Ishikawa (cell line): Measurements from ENCODE around the gene TBC1D24.

ENCODE experiments used
- CEBPB ChIP-seq: IDR thresholded peaks from 2 replicates; pipeline ENCODE4 v1.6.1; 2012
- CREB1 ChIP-seq: IDR thresholded peaks from 2 replicates; pipeline ENCODE4 v1.6.1; 2012; ENCODE audit warnings: low read depth
- EGR1 ChIP-seq: IDR thresholded peaks from 2 replicates; pipeline ENCODE4 v1.6.1; 2012
- EP300 ChIP-seq: IDR thresholded peaks from 2 replicates; pipeline ENCODE4 v1.6.1; 2012; ENCODE audit warnings: borderline replicate concordance
- FOXM1 ChIP-seq: IDR thresholded peaks from 2 replicates; pipeline ENCODE4 v1.6.1; 2012; ENCODE audit warnings: low read depth, borderline replicate concordance
- MAX ChIP-seq: IDR thresholded peaks from 2 replicates; pipeline ENCODE4 v1.6.1; 2012
- NFIC ChIP-seq: IDR thresholded peaks from 2 replicates; pipeline ENCODE4 v1.6.1; 2012
- RAD21 ChIP-seq: IDR thresholded peaks from 2 replicates; pipeline ENCODE4 v1.6.1; 2012; ENCODE audit warnings: low read depth
- REST ChIP-seq: IDR thresholded peaks from 2 replicates; pipeline ENCODE4 v1.6.1; 2012; ENCODE audit warnings: low read depth, mild to moderate bottlenecking
- TAF1 ChIP-seq: IDR thresholded peaks from 2 replicates; pipeline ENCODE4 v1.6.1; 2012; ENCODE audit warnings: low read depth, mild to moderate bottlenecking
- TCF12 ChIP-seq: IDR thresholded peaks from 2 replicates; pipeline ENCODE4 v1.6.1; 2012; ENCODE audit warnings: low read depth
- TEAD4 ChIP-seq: IDR thresholded peaks from 2 replicates; pipeline ENCODE4 v1.6.1; 2012
- YY1 ChIP-seq: IDR thresholded peaks from 2 replicates; pipeline ENCODE4 v1.6.1; 2012; ENCODE audit warnings: low read depth
- ZBTB7A ChIP-seq: IDR thresholded peaks from 2 replicates; pipeline ENCODE4 v1.6.1; 2012; ENCODE audit warnings: low read depth
- TF ChIP-seq, protein P1 (sequence below): IDR thresholded peaks from 2 replicates; pipeline ENCODE4 v1.6.1; 2012

The TBC1D24 gene

DNA sequence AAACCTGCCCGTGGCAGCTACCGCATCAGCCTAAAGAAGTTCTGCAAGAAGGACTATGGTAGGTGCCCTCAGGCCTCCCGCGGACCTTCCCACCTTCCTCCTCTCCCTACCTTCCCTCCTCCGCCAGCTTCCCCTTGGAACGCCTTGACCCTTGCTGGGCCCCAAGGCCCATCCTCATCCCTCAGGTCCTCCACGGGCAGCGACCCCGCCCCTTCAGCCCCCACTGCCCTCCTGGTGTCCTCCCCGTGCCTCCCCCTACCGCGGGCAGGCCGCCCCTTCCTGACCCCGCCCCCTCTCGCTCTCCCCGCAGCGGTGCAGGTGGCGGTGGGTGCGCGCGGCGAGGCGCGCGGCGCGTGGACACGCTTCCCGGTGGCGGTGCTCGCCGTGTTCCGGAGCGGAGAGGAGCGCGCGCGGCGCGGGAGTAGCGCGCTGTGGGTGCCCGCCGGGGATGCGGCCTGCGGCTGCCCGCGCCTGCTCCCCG lies 1.4 kb upstream of the TBC1D24 start:
- TF ChIP-seq CREB1, result no peak
- TF ChIP-seq RAD21, result no peak
- no peak for TF ChIP-seq YY1
- TF ChIP-seq MAX, result no peak
- peak; percentile 74 for TF ChIP-seq ZBTB7A

DNA sequence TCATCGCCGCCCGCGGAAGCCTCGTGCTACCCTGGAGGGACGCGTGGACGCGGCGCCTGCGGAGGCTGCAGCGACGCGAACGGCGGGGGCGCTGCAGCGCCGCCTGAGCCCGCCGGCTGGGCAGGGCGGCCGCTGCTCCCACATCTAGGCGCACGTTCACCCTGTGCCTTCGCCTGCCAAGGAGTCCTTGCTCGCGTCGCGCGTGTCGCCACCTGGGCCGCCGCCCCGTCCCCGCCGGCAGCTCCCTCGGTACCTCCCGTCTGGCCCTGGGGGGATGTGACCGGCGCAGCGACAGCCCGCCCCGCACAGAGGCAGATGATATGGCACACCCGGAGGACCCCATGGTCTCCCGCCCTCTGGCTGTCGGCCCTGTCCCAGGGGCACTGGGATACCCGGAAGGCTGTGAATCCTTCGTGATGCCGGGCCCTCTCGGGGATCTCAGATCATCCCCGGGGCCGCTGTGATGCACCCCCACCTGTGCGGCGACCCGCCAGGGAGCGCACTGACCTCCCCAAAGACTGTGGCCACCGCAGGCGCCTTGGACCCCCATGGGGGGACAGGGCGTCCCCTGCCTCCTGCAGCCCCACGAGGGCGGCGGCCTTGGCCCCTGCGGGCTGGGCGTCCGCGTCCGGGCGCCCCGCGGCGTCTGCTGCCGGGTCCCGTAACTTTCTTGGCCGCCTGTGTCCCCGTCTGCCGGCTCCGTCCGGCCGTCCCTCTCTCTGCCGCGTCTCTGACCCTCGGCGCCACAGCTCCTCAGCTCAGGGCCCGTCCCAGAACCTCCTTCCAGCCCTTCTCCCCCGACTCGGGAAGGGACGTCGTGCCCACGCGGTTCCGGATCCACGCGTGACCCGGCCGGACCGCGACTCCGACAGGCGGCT lies 689 bp upstream of the TBC1D24 start:
- no peak for TF ChIP-seq NFIC
- no peak; the same call in 1 of the 2 replicates for TF ChIP-seq TAF1
- TF ChIP-seq, protein P1, sequence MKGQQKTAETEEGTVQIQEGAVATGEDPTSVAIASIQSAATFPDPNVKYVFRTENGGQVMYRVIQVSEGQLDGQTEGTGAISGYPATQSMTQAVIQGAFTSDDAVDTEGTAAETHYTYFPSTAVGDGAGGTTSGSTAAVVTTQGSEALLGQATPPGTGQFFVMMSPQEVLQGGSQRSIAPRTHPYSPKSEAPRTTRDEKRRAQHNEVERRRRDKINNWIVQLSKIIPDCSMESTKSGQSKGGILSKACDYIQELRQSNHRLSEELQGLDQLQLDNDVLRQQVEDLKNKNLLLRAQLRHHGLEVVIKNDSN, result no peak
- TF ChIP-seq MAX, result peak; percentile 75
- TF ChIP-seq ZBTB7A, result peak; percentile 16; the same call in 1 of the 2 replicates

DNA sequence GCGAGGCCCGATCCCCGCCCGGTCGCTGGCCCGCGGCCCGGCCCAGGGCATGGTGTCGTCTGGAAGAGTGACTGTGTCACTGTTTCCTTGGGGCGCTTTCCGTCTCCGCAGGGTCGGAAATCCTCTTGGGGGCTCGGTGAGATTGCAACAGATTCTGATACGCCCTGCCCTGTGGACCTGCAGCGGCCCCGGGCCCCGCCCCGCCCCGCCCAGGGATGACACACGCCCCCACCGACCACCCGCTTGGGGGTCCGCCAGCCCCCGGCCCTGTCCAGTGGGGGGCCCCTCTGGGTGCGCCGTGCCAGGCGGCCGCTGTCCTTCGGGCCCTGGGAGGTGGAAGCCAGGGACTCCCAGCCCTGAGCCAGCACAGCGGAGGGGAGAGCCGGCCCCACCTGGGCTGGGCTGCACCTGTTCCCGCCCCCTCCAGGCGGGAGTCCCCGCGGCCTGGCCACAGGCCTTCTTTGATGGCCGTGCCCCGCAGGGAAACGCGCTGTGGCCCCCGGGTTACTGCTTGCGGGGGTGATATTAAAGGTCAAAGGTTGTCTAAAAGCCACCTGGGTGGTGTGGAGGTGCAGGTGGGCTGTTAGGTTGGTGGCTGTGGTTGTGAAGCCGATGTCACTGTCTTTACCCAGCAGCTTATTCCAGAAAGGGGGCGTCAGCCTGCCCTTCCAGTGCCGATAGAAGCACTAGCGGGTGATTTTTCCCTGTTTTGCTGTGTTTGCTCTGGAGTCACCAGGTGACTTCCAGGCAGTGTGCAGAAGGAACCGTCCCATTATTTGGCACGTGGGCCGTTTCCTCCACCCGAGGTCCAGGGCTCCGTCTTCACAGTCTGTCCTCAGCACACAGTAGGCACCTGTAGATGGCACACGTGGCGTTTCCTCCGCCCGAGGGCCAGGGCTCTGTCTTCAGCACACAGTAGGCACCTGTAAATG lies 752 bp downstream of the TBC1D24 start:
- TF ChIP-seq ZBTB7A (peak; percentile 86; the same call in 1 of the 2 replicates), NFIC (no peak), CEBPB (peak; percentile 32; the same call in 1 of the 2 replicates)

DNA sequence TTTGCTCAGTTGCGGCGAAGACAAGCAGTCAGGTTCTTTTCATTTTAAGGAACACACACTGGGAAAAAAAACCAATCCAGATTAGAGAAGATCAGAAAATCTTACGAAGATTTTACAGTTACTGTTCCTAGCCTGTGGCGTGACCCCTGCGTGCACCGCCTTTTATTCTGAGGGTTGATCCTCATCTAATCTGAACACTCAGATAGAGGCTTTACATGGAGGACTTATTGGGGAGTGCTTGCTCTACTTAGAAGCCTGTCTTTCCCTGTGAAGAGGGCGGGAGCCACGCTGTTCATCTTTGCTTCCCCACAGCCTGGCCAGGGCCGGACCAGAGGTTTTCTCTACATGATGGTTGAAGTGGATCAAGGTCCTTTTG lies 1.4 kb downstream of the TBC1D24 start:
- no peak for TF ChIP-seq CEBPB
- no peak for TF ChIP-seq NFIC
- TF ChIP-seq TCF12, result no peak
- TF ChIP-seq YY1, result no peak
- TF ChIP-seq RAD21, result no peak
- TF ChIP-seq CREB1, result no peak

DNA sequence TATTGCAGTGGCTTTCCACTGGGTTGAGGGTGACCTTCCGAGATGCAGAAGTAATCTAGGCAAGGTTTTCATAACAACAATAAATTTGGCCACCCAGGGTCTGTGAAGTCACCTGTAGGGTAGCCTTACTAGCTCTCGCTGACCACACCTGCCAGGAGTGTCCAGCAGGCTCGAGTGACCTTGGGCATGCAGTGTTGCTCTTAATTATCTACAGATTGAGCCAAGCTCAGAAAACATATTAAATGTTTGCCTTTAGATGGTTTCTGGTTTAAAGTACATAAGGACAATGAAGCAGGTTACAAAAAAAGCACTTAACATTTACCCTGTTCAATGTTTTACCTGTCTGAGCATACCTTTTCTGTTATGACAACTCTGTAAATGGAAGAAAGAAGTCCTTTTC lies 1.8 kb downstream of the TBC1D24 start:
- TF ChIP-seq RAD21 (no peak), CEBPB (no peak), EGR1 (no peak), REST (no peak), TCF12 (no peak), TEAD4 (no peak), TAF1 (no peak), NFIC (no peak), FOXM1 (no peak), CREB1 (no peak), ZBTB7A (no peak)
- TF ChIP-seq, protein P1, result no peak

DNA sequence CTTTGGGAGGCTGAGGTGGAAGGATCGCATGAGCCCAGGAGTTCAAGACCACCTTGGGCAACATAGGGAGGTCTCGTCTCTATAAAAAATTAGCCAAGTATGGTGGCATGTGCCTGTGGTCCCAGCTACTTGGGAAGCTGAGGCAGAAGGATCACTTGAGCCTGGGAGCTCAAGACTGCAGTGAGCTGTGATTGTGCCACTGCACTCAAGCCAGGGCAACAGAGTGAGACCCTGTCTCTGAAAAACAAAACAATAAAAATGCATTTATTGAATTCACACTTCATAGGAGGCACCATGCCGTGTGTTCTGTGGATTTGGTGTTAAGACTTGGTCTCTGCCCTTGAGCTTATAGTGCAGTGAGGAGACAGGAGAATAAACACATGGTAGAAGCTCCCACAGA lies 2.4 kb downstream of the TBC1D24 start:
- TF ChIP-seq FOXM1 (no peak), TCF12 (no peak), RAD21 (no peak), EGR1 (no peak), CEBPB (no peak), EP300 (no peak), NFIC (no peak), TAF1 (no peak), CREB1 (no peak), YY1 (no peak), REST (no peak), MAX (no peak), ZBTB7A (no peak), TEAD4 (no peak)
- TF ChIP-seq, protein P1, result no peak
